Urinary bladder (tissue), 4 donors: ENCODE data around the gene PITPNM1. TPM values are rescaled to one million over a fixed set of nuclear protein-coding genes. Genes with fewer than 3 reads are reported as not detected.
"Not testable (repeated sequence)": the region's sequence is repeated elsewhere in the genome, so short reads cannot be mapped to it uniquely, and the experiment has no call there.

Experiments
- DNase-seq: peaks from one replicate; pipeline ENCODE4 v3.0.0-alpha.2; 2015; ENCODE audit errors: extremely low spot score
- H3K27ac ChIP-seq: one replicate; pipeline ENCODE4 v1.5.1; 2013; ENCODE audit warnings: low read depth, mild to moderate bottlenecking, moderate library complexity
- H3K36me3 ChIP-seq: one replicate; pipeline ENCODE4 v1.6.1; 2013; ENCODE audit warnings: mild to moderate bottlenecking, moderate library complexity; ENCODE audit not compliant: insufficient read depth
- H3K4me1 ChIP-seq: one replicate; pipeline ENCODE4 v1.6.1; 2013; ENCODE audit warnings: mild to moderate bottlenecking, moderate library complexity; ENCODE audit not compliant: insufficient read depth
- H3K4me3 ChIP-seq: one replicate; pipeline ENCODE4 v1.5.1; 2013; ENCODE audit warnings: low read depth, low read length
- WGBS: extraction: QIAGEN DNeasy Blood & Tissue Kit; methylation state at CpG from one replicate; pipeline ENCODE4 v1.1.7; 2013; 5-methylcytosine and 5-hydroxymethylcytosine counted together
- polyA plus RNA-seq: library from polyadenylated mRNA; stranded (reverse); fragments of 200-250 nt; gene quantifications from one replicate; pipeline ENCODE4 v1.2.3, GENCODE V29; 2013
- total RNA-seq: library from RNA; depleted of rRNA; stranded (reverse); fragments of >200 nt; gene quantifications from one replicate; pipeline ENCODE4 v1.2.3, GENCODE V29; 2014
- donor health status: healthy with polysubstance abuse.
- donor health status: healthy.

Gene PITPNM1
- total and polyA plus RNA-seq, 2 donors, result 12.6 to 18.5 TPM

DNA sequence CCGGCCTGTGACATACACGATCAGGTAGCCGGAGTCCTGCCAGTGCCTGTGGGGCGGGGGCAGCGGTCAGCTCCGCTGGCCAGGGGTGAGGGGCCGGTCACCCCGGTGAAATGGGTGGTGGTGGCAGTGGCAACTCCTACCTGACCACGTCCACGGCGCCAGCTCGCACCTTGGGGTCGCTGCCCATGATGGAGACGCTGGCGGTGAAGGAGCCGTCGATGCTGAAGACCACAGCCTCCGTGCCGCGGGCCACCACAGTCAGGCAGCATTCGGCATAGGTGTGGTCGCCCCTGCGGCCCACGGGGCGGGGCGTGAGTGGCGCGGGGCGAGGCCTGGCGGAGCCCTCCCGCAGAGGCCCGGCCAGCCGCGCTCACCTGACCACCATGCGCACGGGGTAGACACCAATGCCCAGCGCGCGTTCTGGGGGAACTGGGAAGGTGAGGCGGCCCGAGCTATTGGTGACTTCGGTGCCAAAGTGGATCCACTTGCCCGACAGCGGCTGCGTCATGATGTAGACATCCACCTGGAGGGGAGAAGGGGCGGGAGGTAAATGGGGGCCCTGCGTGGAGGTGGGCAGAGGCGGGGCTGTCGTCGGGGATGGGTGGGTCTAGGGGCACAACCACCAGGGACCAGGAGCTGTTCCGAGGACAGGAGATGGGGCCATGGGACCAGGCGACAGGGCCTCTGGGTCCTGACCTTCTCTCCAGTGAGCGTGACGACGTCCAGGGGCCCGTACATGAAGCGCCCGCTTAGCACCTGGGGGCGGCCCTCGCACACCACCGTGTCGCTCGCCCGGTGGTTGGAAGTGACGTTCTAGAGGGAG lies 11.4 kb downstream of the PITPNM1 start:
- Histone ChIP-seq H3K4me1 (no peaks in the 10 kb centered on the region), H3K36me3 (peaks cover 5% of the 10 kb centered on the region), H3K4me3 (no peak overlapping the region), H3K27ac (no peak overlapping the region)
- no peak for DNase-seq
- WGBS, result 95% methylated on average over 65 of the region's 65 CpGs

DNA sequence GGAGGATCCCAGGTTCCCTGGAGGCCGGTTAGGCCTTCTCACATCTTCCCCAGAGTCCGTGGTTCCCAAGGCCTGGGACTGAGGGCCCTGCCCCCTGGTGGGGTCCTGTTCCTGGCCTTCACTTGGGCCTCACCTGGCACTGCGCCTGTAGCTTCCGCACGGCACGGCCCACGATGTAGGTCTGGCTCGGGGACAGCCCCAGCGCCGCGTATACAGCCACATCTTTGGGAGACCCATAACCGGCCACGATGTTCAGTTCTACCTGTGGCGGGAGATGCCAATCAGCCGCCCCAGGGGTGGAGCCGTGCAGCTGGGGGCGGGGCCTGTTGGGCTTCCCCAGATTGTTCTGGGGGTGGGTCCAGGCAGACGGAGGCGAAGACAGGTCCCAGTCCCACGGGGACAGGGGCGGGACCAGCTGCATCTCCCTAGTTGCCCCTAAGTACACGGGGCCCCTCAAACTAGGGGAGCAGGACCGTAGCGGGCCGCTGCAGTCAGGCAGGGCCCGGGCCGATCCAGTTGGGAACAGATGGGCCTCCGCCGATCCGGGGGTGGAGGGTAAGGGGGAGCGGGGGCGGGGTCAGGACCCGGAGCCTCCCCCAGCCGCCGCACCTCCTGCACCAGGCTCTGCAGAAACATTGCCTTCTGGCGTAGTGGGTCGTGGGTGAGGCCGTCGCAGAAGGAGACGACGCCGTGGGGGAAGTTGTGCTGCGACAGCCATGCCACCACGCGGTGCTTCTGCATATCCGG lies 12.2 kb downstream of the PITPNM1 start:
- H3K4me1 ChIP-seq, result no peaks in the 10 kb centered on the region
- WGBS, result 81% methylated on average over 46 of the region's 46 CpGs
- H3K27ac ChIP-seq, result no peak overlapping the region
- no peak overlapping the region for H3K4me3 ChIP-seq
- DNase-seq, result no peak
- peaks cover 5% of the 10 kb centered on the region for H3K36me3 ChIP-seq

DNA sequence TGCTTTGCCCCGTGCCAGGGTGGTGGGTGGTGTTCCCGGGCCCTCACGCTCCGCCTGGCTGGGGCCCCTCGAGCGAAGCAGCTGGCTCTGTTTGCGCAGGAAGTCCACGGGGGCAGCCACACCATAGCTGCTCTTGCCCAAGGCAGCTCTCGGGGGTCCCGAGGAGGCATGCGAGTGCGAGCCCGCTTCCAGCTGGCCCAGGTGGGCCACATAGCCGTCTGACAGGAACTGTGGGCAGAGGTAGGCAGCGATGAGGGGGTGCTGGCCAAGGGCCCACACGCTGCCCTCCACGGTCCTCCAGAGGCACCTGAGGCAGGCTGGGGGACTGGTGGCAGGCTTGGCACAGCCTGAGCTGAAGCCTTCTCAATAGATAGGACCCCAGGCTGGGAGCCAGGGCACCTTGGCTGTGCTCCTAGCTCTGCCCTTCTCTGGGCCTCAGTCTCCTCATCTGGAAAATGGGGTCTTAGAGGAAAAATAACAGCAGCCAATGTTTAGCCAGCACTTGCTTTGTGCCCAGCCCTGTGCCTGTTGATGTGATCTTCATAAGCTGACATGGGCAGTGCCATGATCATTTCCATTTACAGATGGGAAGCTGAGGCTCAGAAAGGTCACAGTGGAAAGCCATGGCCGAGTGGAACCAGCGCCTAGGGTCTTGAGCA lies 13.0 kb downstream of the PITPNM1 start:
- Histone ChIP-seq H3K4me3 (no peak overlapping the region), H3K36me3 (peaks cover 5% of the 10 kb centered on the region), H3K4me1 (no peaks in the 10 kb centered on the region), H3K27ac (no peak overlapping the region)
- WGBS, result 82% methylated on average over 19 of the region's 19 CpGs
- no peak for DNase-seq

DNA sequence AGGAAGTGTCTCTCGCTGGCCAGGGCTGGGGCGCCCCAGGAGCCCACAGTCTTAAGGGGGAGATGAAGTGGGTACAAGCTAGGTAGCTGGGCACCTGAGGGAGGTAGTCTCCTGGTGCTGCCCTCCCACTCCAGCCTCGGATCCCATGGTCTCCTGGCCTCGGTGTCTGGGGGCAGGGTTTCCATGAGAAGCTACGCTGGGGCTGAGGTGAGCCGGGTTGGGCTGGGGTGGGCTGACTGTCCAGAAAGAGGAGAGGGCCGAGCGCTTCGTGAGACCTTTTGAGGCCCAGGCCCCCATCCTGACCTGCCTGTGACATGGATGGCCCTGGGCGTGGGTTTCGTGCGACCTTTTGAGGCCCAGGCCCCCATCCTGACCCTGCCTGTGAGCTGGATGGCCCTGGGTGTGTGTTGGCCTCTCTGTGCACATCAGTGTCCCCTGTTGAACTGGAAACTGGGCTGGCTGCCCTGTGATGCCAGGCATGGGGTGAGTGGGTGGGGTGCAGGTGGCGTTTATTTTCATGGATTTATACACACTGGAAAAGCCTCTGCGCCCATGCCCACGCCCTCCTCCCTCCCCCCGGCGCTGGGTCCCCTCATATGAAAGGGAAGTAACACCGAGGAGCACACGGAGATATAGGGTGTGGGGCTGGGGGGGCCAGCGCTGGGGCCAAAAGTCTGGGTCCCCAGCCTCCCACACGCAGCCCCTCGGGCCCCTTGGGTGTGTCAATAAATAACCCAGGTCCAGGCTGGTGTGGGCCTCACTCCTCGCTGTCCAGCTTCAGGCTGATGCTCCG lies 13.7 kb downstream of the PITPNM1 start:
- 82% methylated on average over 24 of the region's 24 CpGs for WGBS
- H3K36me3 ChIP-seq, result peaks cover 5% of the 10 kb centered on the region
- no peaks in the 10 kb centered on the region for H3K4me1 ChIP-seq
- DNase-seq, result no peak
- no peak overlapping the region for H3K27ac ChIP-seq
- H3K4me3 ChIP-seq, result no peak overlapping the region

DNA sequence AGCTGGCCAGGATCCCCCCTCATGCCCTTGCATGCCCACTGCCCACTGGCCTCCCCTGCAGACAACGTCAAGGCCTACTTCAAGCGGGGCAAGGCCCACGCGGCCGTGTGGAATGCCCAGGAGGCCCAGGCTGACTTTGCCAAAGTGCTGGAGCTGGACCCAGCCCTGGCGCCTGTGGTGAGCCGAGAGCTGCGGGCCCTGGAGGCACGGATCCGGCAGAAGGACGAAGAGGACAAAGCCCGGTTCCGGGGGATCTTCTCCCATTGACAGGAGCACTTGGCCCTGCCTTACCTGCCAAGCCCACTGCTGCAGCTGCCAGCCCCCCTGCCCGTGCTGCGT lies 14.5 kb downstream of the PITPNM1 start:
- Histone ChIP-seq H3K27ac (no peak overlapping the region), H3K36me3 (peaks cover 5% of the 10 kb centered on the region)

GRCh38 chr11:67489885-67490726 lies 15.1 kb downstream of the PITPNM1 start:
- Histone ChIP-seq H3K4me1 (no peaks in the 10 kb centered on the region), H3K36me3 (peaks cover 5% of the 10 kb centered on the region), H3K4me3 (no peak overlapping the region), H3K27ac (no peak overlapping the region)
- 86% methylated on average over 23 of the region's 23 CpGs for WGBS
- no peak for DNase-seq

More for the DNA sequence above, 14.5 kb downstream of the PITPNM1 start:
- 78% methylated on average over 15 of the region's 15 CpGs for WGBS
- H3K4me1 ChIP-seq, result no peaks in the 10 kb centered on the region
- H3K4me3 ChIP-seq, result no peak overlapping the region
- no peak for DNase-seq

DNA sequence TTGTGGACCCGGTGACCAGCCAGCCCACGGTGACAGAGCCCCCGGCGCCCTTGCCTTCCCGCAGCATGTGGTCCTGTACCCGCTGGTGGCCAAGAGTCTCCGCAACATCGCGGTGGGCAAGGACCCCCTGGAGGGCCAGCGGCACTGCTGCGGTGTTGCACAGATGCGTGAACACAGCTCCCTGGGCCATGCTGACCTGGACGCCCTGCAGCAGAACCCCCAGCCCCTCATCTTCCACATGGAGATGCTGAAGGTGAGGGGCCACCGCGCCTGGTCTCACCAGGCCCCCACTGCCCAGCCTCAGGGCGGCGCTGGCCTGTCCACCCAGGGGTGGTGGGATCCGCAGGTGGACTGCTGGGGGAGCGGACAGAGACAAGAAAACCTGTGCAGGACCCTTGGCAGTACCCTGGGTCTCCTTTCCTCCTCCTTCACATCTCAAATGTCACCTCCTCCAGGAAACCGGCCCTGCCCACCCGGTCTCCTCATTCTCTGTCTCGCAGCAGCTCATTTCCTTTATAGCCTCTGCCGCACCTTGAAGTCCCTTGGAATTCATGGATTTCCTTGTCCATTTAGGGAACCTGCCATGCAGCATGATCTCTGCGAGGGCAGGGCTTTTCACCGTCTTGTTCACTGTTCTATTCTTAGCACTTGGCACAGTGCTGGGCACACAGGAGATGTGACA lies 15.8 kb downstream of the PITPNM1 start:
- 88% methylated on average over 25 of the region's 25 CpGs for WGBS
- no peak overlapping the region for H3K27ac ChIP-seq
- peaks cover 5% of the 10 kb centered on the region for H3K36me3 ChIP-seq
- H3K4me1 ChIP-seq, result no peaks in the 10 kb centered on the region
- no peak overlapping the region for H3K4me3 ChIP-seq
- DNase-seq, result no peak

- DNase-seq, result no peak
- Histone ChIP-seq H3K4me1 (no peaks in the 10 kb centered on the region), H3K36me3 (no peaks in the 10 kb centered on the region), H3K4me3 (no peak overlapping the region), H3K27ac (no peak overlapping the region)
- WGBS, result 88% methylated on average over 20 of the region's 20 CpGs
Measured at GRCh38 chr11:67486481-67487195, 18.5 kb downstream of the PITPNM1 start.

- WGBS, result 80% methylated on average over 7 of the region's 7 CpGs
Measured at GRCh38 chr11:67485873-67486361, 19.2 kb downstream of the PITPNM1 start.

DNA sequence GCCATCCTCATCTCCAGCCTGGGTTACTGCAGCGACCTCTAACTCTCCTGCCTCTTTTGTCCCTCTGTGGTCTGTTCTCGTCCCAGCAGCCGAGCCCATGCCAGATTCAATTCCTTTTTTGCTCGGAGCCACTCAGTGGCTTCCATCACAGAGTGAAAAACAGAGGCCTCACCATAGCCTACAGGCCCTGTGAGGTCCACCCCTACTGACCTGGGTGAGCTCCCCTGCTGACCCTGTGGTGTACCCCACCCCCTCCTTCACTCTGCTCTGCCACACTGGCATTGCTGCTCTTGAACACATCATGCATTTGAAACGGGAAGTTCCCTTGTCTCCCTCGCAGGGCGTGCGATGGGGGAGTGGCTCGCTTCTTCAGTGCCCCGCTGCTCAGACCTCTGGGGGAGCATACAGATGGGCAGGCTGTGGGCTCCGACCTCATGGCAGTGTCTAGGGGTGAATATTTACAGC lies 20.3 kb downstream of the PITPNM1 start:
- H3K27ac ChIP-seq, result no peak overlapping the region

More at GRCh38 chr11:67485873-67486361, 19.2 kb downstream of the PITPNM1 start:
- H3K36me3 ChIP-seq, H3K4me1 ChIP-seq, H3K4me3 ChIP-seq, H3K27ac ChIP-seq, DNase-seq: not testable (repeated sequence)

DNA sequence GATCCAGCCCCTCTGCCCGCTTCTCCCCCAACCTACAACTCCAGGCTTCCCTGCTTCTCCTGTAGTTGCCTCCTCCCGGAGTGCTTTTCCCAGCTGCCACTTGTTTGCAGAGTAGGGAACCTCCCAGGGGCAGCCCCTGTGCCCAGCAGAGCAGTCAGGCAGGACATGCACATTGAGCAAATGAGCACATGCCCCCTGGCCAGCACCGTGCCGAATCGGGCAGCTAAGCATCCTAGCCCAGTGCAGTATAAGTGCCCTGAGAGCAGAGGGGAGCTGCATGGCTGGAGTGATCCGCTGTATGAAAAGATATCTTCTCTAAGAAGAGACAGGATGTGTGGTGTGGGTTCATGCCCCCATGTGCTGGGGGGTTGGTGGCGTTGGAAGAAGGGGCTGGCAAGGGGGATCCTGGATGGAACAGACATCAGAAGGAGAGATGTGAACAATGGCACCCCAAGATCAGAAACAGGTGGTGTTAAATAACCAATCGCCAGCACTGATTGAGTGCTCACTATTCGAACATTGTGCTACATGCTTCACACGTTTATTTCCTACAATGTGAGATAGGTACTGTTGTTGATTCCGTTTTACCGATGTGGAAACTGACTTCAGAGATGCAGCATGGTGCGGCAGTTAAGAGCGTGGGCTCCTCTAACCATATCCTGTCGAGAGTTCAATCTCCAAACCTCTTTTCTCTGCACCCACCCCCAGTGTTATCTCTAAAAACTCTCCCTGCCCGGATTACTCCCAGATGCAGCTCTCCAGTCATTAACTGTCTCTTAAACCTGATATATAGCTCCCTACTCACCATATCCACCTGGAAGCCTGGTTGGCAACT lies 21.1 kb downstream of the PITPNM1 start:
- peak overlapping the region; percentile 32 for H3K4me3 ChIP-seq
- DNase-seq, result no peak
- no peaks in the 10 kb centered on the region for H3K36me3 ChIP-seq
- no peaks in the 10 kb centered on the region for H3K4me1 ChIP-seq
- 83% methylated on average over 16 of the region's 16 CpGs for WGBS
- no peak overlapping the region for H3K27ac ChIP-seq

More for the DNA sequence above, 20.3 kb downstream of the PITPNM1 start:
- Histone ChIP-seq H3K4me1 (no peaks in the 10 kb centered on the region), H3K36me3 (no peaks in the 10 kb centered on the region), H3K4me3 (no peak overlapping the region)
- 70% methylated on average over 11 of the region's 11 CpGs for WGBS
- DNase-seq, result no peak
